ENCODE data around the gene LCMT1.

LCMT1 gene

GRCh38 chr16:25210758-25211157, 99.2 kb downstream of the LCMT1 start:
- no peak for DNase-seq

- no peak for DNase-seq
These were observed 101.1 kb downstream of the LCMT1 start for GRCh38 chr16:25212636-25213035.

DNA sequence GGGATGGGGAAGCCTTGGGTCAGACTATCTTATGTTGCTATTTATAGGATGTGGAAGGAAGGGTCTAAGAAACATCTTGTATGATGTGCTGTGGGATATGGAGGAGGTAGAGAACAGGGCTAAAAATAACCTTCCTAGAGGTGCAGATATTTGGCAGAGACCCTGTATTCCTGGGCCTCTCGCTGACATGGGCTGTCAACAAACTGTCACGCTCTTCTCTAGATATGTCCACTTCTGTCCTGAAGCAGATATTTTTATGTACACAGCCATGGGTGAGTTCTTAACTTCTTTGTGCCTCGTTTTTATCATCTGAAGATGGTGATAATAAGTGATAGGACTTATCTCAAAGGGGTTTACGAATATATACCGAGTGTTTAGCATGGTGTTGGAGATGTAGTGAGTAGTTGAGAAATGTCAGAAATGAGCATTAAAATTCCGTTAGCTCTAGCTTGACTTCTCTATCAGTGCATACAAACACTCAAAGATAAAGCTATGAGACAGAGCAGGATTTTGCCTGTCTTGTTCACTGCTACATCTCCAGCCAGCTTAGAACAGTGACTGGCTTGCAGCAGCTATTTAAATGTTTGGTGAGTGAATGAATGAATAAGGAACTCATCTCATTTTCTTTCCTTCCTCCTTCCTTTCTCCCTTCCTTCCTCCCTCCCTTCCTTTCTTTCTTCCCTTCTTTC, 102.3 kb downstream of the LCMT1 start:
- DNase-seq, result no peak

- no peak for DNase-seq
These were observed 105.6 kb downstream of the LCMT1 start for GRCh38 chr16:25217112-25217511.

DNA sequence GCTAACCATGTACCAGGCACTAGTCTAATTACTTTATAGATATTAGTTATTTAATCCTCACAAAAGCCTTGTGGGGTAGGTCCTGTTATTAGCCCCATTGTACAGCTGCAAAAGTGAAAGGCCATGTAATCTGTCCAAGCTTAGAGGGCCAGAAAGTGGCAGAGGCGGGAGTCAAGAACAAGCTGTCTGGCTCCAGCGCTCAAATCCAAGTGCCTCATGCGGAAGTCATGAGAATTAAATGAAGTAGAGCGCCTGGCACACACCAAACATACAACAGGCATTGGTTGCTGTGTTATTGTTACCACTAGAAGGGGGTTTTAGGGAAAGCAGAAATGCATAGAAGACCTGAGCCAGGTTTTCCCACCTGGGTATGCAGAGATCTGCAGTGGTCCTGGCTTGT, 106.4 kb downstream of the LCMT1 start:
- no peak for DNase-seq

- DNase-seq, result no peak
These were observed 107.7 kb downstream of the LCMT1 start for GRCh38 chr16:25219070-25219737.

- DNase-seq, result no peak
These were observed 111.4 kb downstream of the LCMT1 start for GRCh38 chr16:25222959-25223358.

DNA sequence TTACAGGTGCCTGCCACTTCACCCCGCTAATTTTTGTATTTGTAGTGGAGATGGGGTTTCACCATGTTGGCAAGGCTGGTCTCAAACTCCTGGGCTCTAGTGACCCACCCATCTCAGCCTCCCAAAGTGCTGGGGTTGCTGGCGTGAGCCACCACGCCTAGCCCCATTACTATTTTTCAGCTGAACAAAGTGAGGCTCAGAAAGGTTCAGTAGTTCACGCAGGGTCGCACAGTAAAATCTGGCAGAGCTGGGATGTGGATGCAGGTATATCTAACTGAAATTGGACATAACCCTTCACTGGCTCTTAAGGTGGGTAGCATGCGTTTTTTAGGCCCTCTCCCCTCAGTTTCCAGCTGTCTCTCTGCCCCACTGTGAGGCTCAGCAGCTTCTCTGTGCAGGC, 112.4 kb downstream of the LCMT1 start:
- no peak for DNase-seq

GRCh38 chr16:25224731-25225319, 113.3 kb downstream of the LCMT1 start:
- no peak for DNase-seq
